HEK293 (cell line): ENCODE data around the gene MTCP1.
A peak's percentile ranks its signal among the peaks of the same experiment; 100 is the strongest.

Experiments
- CTCF ChIA-PET: fragments of 350-600 bp; formaldehyde crosslinking; extraction: SDS; loops from one replicate; lab custom pipeline; 2021; ENCODE audit warnings: antibody characterized with exemption; lab: Yijun Ruan, JAX
- POLR2A ChIA-PET: fragments of 300-600 bp; formaldehyde crosslinking; extraction: SDS; loops from one replicate; lab custom pipeline; 2020; ENCODE audit warnings: antibody characterized with exemption, inconsistent platforms; lab: Yijun Ruan, JAX
- H3K27ac ChIP-seq: fragments of 200-500 bp; sonication (Bioruptor generic); 2 replicates; pipeline ENCODE4 v1.5.1; 2014; ENCODE audit warnings: low read depth, low read length, control low read depth, inconsistent platforms; ENCODE audit errors: extremely low read depth
- H3K36me3 ChIP-seq, 2 experiments: fragments of 200-500 bp in 1 of 2; sonication (Bioruptor generic) in 1 of 2; 1 replicate in 1 of 2; 2 replicates in 1 of 2; pipeline ENCODE4 v1.5.1; 2014 to 2017; ENCODE audit warnings: inconsistent platforms in 2 of 2, low read length in 2 of 2; ENCODE audit not compliant: control insufficient read depth in 2 of 2, insufficient read depth in 1 of 2
- H3K4me1 ChIP-seq: fragments of 200-500 bp; sonication (Bioruptor generic); 2 replicates; pipeline ENCODE4 v1.5.1; 2014; ENCODE audit warnings: mild to moderate bottlenecking, low read length, inconsistent platforms; ENCODE audit not compliant: control insufficient read depth, insufficient read depth
- H3K4me3 ChIP-seq: 2 replicates; pipeline ENCODE4 v1.5.1; 2011; ENCODE audit warnings: low read depth, mild to moderate bottlenecking, control low read depth, low read length, moderate library complexity
- H3K9me3 ChIP-seq: fragments of 200-500 bp; sonication (Bioruptor generic); 2 replicates; pipeline ENCODE4 v1.5.1; 2014; ENCODE audit warnings: low read depth, low read length, inconsistent platforms; ENCODE audit not compliant: control insufficient read depth, insufficient read depth
- BCL11A ChIP-seq: fragments of 450-650 bp; formaldehyde crosslinking; IDR thresholded peaks from 2 replicates; pipeline ENCODE4 v1.5.1; 2016; ENCODE audit warnings: low read depth, missing biosample characterization, missing genetic modification characterization
- GLI2 ChIP-seq: fragments of 450-650 bp; formaldehyde crosslinking; IDR thresholded peaks from 2 replicates; pipeline ENCODE4; 2017; ENCODE audit warnings: missing biosample characterization, missing genetic modification characterization, low read depth, borderline replicate concordance
- GLI4 ChIP-seq: fragments of 450-650 bp; formaldehyde crosslinking; IDR thresholded peaks from 2 replicates; pipeline ENCODE4 v1.5.1; 2016; ENCODE audit warnings: missing biosample characterization, missing genetic modification characterization
- KLF8 ChIP-seq: fragments of 450-650 bp; formaldehyde crosslinking; IDR thresholded peaks from 2 replicates; pipeline ENCODE4 v1.5.1; 2016; ENCODE audit warnings: missing biosample characterization, missing genetic modification characterization
- OVOL3 ChIP-seq: fragments of 450-650 bp; formaldehyde crosslinking; IDR thresholded peaks from 2 replicates; pipeline ENCODE4 v1.5.1; 2016; ENCODE audit warnings: missing biosample characterization, missing genetic modification characterization
- PRDM4 ChIP-seq: fragments of 450-650 bp; formaldehyde crosslinking; IDR thresholded peaks from 2 replicates; pipeline ENCODE4 v1.5.1; 2017; ENCODE audit warnings: missing biosample characterization, missing genetic modification characterization
- SP2 ChIP-seq: fragments of 450-650 bp; formaldehyde crosslinking; IDR thresholded peaks from 2 replicates; pipeline ENCODE4 v1.5.1; 2016; ENCODE audit warnings: missing biosample characterization, missing genetic modification characterization
- SP7 ChIP-seq: fragments of 450-650 bp; formaldehyde crosslinking; IDR thresholded peaks from 2 replicates; pipeline ENCODE4 v1.5.1; 2016; ENCODE audit warnings: missing biosample characterization, missing genetic modification characterization
- ZBTB17 ChIP-seq: fragments of 450-650 bp; formaldehyde crosslinking; IDR thresholded peaks from 2 replicates; pipeline ENCODE4 v1.5.1; 2016; ENCODE audit warnings: missing biosample characterization, missing genetic modification characterization
- ZBTB26 ChIP-seq: fragments of 450-650 bp; formaldehyde crosslinking; optimal IDR thresholded peaks from 2 replicates; pipeline ENCODE3; 2016; ENCODE audit warnings: missing biosample characterization, mild to moderate bottlenecking, missing genetic modification characterization
- ZFP69B ChIP-seq: fragments of 450-650 bp; formaldehyde crosslinking; IDR thresholded peaks from 2 replicates; pipeline ENCODE4 v1.5.1; 2016; ENCODE audit warnings: missing biosample characterization, missing genetic modification characterization
- ZNF10 ChIP-seq: fragments of 450-650 bp; formaldehyde crosslinking; IDR thresholded peaks from 2 replicates; pipeline ENCODE4 v1.5.1; 2017; ENCODE audit warnings: missing biosample characterization, missing genetic modification characterization
- ZNF132 ChIP-seq: fragments of 450-650 bp; formaldehyde crosslinking; IDR thresholded peaks from 2 replicates; pipeline ENCODE4 v1.5.1; 2017; ENCODE audit warnings: missing biosample characterization, missing genetic modification characterization, borderline replicate concordance
- ZNF184 ChIP-seq: fragments of 450-650 bp; IDR thresholded peaks from 2 replicates; pipeline ENCODE4 v1.5.1; 2018; ENCODE audit warnings: missing biosample characterization, mild to moderate bottlenecking, missing genetic modification characterization
- ZNF302 ChIP-seq: fragments of 450-650 bp; formaldehyde crosslinking; IDR thresholded peaks from 2 replicates; pipeline ENCODE4 v1.5.1; 2016; ENCODE audit warnings: missing biosample characterization, missing genetic modification characterization, low read depth
- ZNF341 ChIP-seq: fragments of 450-650 bp; formaldehyde crosslinking; IDR thresholded peaks from 2 replicates; pipeline ENCODE4; 2016; ENCODE audit warnings: low read depth, missing biosample characterization, missing genetic modification characterization
- ZNF366 ChIP-seq: fragments of 450-650 bp; formaldehyde crosslinking; conservative IDR thresholded peaks from 2 replicates; pipeline ENCODE4 v1.5.1; 2016; ENCODE audit warnings: missing biosample characterization, missing genetic modification characterization
- ZNF394 ChIP-seq: fragments of 450-650 bp; formaldehyde crosslinking; IDR thresholded peaks from 2 replicates; pipeline ENCODE4 v1.5.1; 2016; ENCODE audit warnings: missing biosample characterization, missing genetic modification characterization, mild to moderate bottlenecking, moderate library complexity, borderline replicate concordance
- ZNF423 ChIP-seq: fragments of 450-650 bp; formaldehyde crosslinking; IDR thresholded peaks from 2 replicates; pipeline ENCODE4 v1.5.1; 2016; ENCODE audit warnings: missing biosample characterization, missing genetic modification characterization
- ZNF501 ChIP-seq: fragments of 450-650 bp; formaldehyde crosslinking; IDR thresholded peaks from 2 replicates; pipeline ENCODE4 v1.5.1; 2016; ENCODE audit warnings: missing biosample characterization, missing genetic modification characterization
- ZNF580 ChIP-seq: fragments of 450-650 bp; formaldehyde crosslinking; IDR thresholded peaks from 2 replicates; pipeline ENCODE4 v1.5.1; 2016; ENCODE audit warnings: missing biosample characterization, missing genetic modification characterization
- ZNF596 ChIP-seq: fragments of 450-650 bp; IDR thresholded peaks from 2 replicates; pipeline ENCODE4 v1.5.0; 2018; ENCODE audit warnings: missing biosample characterization, mild to moderate bottlenecking, missing genetic modification characterization, moderate library complexity
- ZNF600 ChIP-seq: fragments of 450-650 bp; formaldehyde crosslinking; IDR thresholded peaks from 2 replicates; pipeline ENCODE4 v1.5.1; 2016; ENCODE audit warnings: missing biosample characterization, missing genetic modification characterization
- ZNF76 ChIP-seq: fragments of 450-650 bp; formaldehyde crosslinking; IDR thresholded peaks from 2 replicates; pipeline ENCODE4; 2016; ENCODE audit warnings: low read depth, missing biosample characterization, missing genetic modification characterization, borderline replicate concordance
- ZSCAN30 ChIP-seq: fragments of 450-650 bp; IDR thresholded peaks from 2 replicates; pipeline ENCODE4 v1.5.1; 2018; ENCODE audit warnings: missing biosample characterization, mild to moderate bottlenecking, missing genetic modification characterization, moderate library complexity
- TF ChIP-seq, protein P1 (sequence below): fragments of 450-650 bp; formaldehyde crosslinking; IDR thresholded peaks from 2 replicates; pipeline ENCODE4 v1.5.1; 2016; ENCODE audit warnings: missing biosample characterization, missing genetic modification characterization
- TF ChIP-seq, protein P2 (sequence below): fragments of 450-650 bp; IDR thresholded peaks from 2 replicates; pipeline ENCODE4 v1.5.1; 2018; ENCODE audit warnings: missing biosample characterization, missing genetic modification characterization

Gene MTCP1

GRCh38 chrX:155070663-155070974 is 317 bp downstream of the MTCP1 start (continued):
- TF ChIP-seq SP7 (0 out of 2 replicates have a peak, but pooled peaks have one; percentile 12), ZBTB26 (tag by site-specific recombination) (no peak), ZNF580 (tag by site-specific recombination) (peak; percentile 55; the same call in 1 of the 2 replicates), ZFP69B (tag by site-specific recombination) (peak; percentile 29; the same call in 1 of the 2 replicates), ZNF423 (tag by site-specific recombination) (0 out of 2 replicates have a peak, but pooled peaks have one; percentile 13), SP2 (tag by site-specific recombination) (peak; percentile 20), OVOL3 (tag by site-specific recombination) (no peak), GLI4 (tag by site-specific recombination) (no peak), ZNF184 (tag by site-specific recombination) (no peak), KLF8 (tag by site-specific recombination) (peak; percentile 39; the same call in 1 of the 2 replicates), ZNF501 (peak; percentile 45; the same call in 1 of the 2 replicates), ZNF10 (tag by site-specific recombination) (no peak), ZNF596 (tag by site-specific recombination) (no peak), ZNF394 (tag by site-specific recombination) (0 out of 2 replicates have a peak, but pooled peaks have one; percentile 14), ZNF341 (no peak), BCL11A (tag by site-specific recombination) (no peak)
- TF ChIP-seq, protein P1, sequence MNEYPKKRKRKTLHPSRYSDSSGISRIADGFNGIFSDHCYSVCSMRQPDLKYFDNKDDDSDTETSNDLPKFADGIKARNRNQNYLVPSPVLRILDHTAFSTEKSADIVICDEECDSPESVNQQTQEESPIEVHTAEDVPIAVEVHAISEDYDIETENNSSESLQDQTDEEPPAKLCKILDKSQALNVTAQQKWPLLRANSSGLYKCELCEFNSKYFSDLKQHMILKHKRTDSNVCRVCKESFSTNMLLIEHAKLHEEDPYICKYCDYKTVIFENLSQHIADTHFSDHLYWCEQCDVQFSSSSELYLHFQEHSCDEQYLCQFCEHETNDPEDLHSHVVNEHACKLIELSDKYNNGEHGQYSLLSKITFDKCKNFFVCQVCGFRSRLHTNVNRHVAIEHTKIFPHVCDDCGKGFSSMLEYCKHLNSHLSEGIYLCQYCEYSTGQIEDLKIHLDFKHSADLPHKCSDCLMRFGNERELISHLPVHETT (tag by site-specific recombination) = no peak
- TF ChIP-seq, protein P2, sequence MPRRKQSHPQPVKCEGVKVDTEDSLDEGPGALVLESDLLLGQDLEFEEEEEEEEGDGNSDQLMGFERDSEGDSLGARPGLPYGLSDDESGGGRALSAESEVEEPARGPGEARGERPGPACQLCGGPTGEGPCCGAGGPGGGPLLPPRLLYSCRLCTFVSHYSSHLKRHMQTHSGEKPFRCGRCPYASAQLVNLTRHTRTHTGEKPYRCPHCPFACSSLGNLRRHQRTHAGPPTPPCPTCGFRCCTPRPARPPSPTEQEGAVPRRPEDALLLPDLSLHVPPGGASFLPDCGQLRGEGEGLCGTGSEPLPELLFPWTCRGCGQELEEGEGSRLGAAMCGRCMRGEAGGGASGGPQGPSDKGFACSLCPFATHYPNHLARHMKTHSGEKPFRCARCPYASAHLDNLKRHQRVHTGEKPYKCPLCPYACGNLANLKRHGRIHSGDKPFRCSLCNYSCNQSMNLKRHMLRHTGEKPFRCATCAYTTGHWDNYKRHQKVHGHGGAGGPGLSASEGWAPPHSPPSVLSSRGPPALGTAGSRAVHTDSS (tag by site-specific recombination) = no peak

GRCh38 chrX:155070038-155070437 is 898 bp downstream of the MTCP1 start:
- no peaks in the 10 kb centered on the region for H3K9me3 ChIP-seq
- H3K27ac ChIP-seq = no peak overlapping the region
- peaks cover 0 to 16% of the 10 kb centered on the region in 2 experiments; a peak in 1 of 3 replicates for H3K36me3 ChIP-seq
- CTCF ChIA-PET = interaction anchor here (1.0 to 1.3 kb wide), 2 partner anchors 9 to 17 kb away, joined by 3 read pairs; no protein-coding TSS in a partner anchor
- TF ChIP-seq ZNF600 (tag by site-specific recombination) (0 out of 2 replicates have a peak, but pooled peaks have one; percentile 44), PRDM4 (no peak), ZNF366 (tag by site-specific recombination) (no peak), ZNF76 (tag by site-specific recombination) (peak; percentile 64; the same call in 1 of the 2 replicates), ZSCAN30 (no peak), ZNF132 (tag by site-specific recombination) (no peak), ZNF302 (tag by site-specific recombination) (no peak), GLI2 (tag by site-specific recombination) (no peak), ZBTB17 (tag by site-specific recombination) (peak; percentile 33)
- H3K4me1 ChIP-seq = no peaks in the 10 kb centered on the region
- POLR2A ChIA-PET = interaction anchor here (0.9 kb wide), 1 partner anchor 43 kb away, joined by 3 read pairs; the partner anchor contains the start of gene FUNDC2
- H3K4me3 ChIP-seq = peak overlapping the region; percentile 55
